PC-9 (cell line): ENCODE results near the gene KCNJ18.
"Not testable (repeated sequence)": the region's sequence is repeated elsewhere in the genome, so short reads cannot be mapped to it uniquely, and the experiment has no call there.

Source experiments
- EZH2 ChIP-seq: fragments of 200-600 bp; sonication (generic); IDR thresholded peaks from 2 replicates; pipeline ENCODE4 v1.8.0; 2017; ENCODE audit warnings: antibody characterized with exemption, low read depth
- TF ChIP-seq, protein P1 (sequence below): fragments of 200-600 bp; sonication (generic); conservative IDR thresholded peaks from 2 replicates; pipeline ENCODE4 v1.6.1; 2017; ENCODE audit warnings: mixed run types, antibody characterized with exemption, mild to moderate bottlenecking, moderate library complexity

- TF ChIP-seq, protein P1, sequence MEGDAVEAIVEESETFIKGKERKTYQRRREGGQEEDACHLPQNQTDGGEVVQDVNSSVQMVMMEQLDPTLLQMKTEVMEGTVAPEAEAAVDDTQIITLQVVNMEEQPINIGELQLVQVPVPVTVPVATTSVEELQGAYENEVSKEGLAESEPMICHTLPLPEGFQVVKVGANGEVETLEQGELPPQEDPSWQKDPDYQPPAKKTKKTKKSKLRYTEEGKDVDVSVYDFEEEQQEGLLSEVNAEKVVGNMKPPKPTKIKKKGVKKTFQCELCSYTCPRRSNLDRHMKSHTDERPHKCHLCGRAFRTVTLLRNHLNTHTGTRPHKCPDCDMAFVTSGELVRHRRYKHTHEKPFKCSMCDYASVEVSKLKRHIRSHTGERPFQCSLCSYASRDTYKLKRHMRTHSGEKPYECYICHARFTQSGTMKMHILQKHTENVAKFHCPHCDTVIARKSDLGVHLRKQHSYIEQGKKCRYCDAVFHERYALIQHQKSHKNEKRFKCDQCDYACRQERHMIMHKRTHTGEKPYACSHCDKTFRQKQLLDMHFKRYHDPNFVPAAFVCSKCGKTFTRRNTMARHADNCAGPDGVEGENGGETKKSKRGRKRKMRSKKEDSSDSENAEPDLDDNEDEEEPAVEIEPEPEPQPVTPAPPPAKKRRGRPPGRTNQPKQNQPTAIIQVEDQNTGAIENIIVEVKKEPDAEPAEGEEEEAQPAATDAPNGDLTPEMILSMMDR: not testable (repeated sequence)
- TF ChIP-seq EZH2: not testable (repeated sequence)
These were observed 46.7 kb downstream of the KCNJ18 start for GRCh38 chr17:21738877-21739474.
